Measurements from ENCODE around the gene GINS1. TPM values are rescaled to one million over a fixed set of nuclear protein-coding genes. Genes with fewer than 3 reads are reported as not detected.

GINS1 gene
- total RNA-seq, 1 experiment from 2014 or later = 6.0 TPM

DNA sequence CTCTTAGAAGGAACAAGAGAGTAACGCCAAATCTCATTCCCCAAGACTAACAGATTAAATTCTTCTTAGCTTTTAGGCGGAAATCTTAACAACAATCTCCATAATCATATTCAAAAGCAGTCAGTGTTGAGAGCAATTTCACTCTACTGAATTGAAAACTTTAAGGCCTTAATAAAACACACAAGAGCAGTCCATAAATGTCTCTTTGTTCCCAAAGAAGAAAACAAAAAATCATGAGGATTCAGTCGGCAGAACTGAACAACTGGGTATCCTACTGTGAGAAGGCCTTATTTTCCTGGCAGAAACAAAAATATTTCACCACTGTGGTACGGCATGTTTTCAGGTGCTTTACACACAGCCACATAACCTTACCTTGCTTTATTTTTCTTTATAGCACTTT is 31.2 kb upstream of the GINS1 start:
- H3K27ac Mint-ChIP-seq (ENCODE audit: low read depth, unreplicated experiment) = no peak overlapping the region
- ChIA-PET POLR2A (no interaction called here), CTCF (interaction anchor here (0.7 kb wide), 1 partner anchor 205 kb away, joined by 7 read pairs; no protein-coding TSS in a partner anchor)
- BruUV-seq (replicated peaks) = no TSS peak
- H3K36me3 Mint-ChIP-seq (ENCODE audit: insufficient read depth, unreplicated experiment) = peaks cover 12% of the 10 kb centered on the region
- no peak overlapping the region for H3K4me3 Mint-ChIP-seq (ENCODE audit: unreplicated experiment)
- no peak for DNase-seq (ENCODE audit: unreplicated experiment)
- H3K27me3 Mint-ChIP-seq (ENCODE audit: insufficient read depth, unreplicated experiment) = no peaks in the 10 kb centered on the region
- H3K4me1 Mint-ChIP-seq (ENCODE audit: insufficient read depth, unreplicated experiment) = peaks cover 9% of the 10 kb centered on the region
- intact Hi-C loops (cut with micrococcal nuclease) = no loop called here
- peaks cover 10% of the 10 kb centered on the region for H3K9me3 Mint-ChIP-seq (ENCODE audit: unreplicated experiment)
- no peak for TF ChIP-seq CTCF (IDR thresholded peaks at IDR 0.05; ENCODE audit: unreplicated experiment)

- BruUV-seq (replicated peaks) = no TSS peak
- intact Hi-C loops (cut with micrococcal nuclease) = no loop called here
- Mint-ChIP-seq H3K36me3 (ENCODE audit: insufficient read depth, unreplicated experiment) (peaks cover 14% of the 10 kb centered on the region), H3K9me3 (ENCODE audit: unreplicated experiment) (peaks cover 4% of the 10 kb centered on the region), H3K27ac (ENCODE audit: low read depth, unreplicated experiment) (no peak overlapping the region), H3K4me1 (ENCODE audit: insufficient read depth, unreplicated experiment) (peaks cover 11% of the 10 kb centered on the region), H3K4me3 (ENCODE audit: unreplicated experiment) (no peak overlapping the region), H3K27me3 (ENCODE audit: insufficient read depth, unreplicated experiment) (no peaks in the 10 kb centered on the region)
- ChIA-PET POLR2A (interaction anchor here (1.2 kb wide), 1 partner anchor 191 kb away, joined by 3 read pairs; no protein-coding TSS in a partner anchor), CTCF (no interaction called here)
- TF ChIP-seq CTCF (IDR thresholded peaks at IDR 0.05; ENCODE audit: unreplicated experiment) = no peak
- no peak for DNase-seq (ENCODE audit: unreplicated experiment)
These were observed 30.6 kb upstream of the GINS1 start for GRCh38 chr20:25376886-25377285.

- POLR2A ChIA-PET = no interaction called here
- no TSS peak for BruUV-seq (replicated peaks)
- intact Hi-C loops (cut with micrococcal nuclease) = no loop called here
- H3K9me3 Mint-ChIP-seq (ENCODE audit: unreplicated experiment) = no peaks in the 10 kb centered on the region
- CTCF ChIA-PET = interaction anchor here (0.5 to 0.9 kb wide), 2 partner anchors 21 to 36 kb away, joined by 3 to 4 read pairs; no protein-coding TSS in a partner anchor
- no peak for TF ChIP-seq CTCF (IDR thresholded peaks at IDR 0.05; ENCODE audit: unreplicated experiment)
- peaks cover 18% of the 10 kb centered on the region for H3K36me3 Mint-ChIP-seq (ENCODE audit: insufficient read depth, unreplicated experiment)
- peaks cover 17% of the 10 kb centered on the region for H3K4me1 Mint-ChIP-seq (ENCODE audit: insufficient read depth, unreplicated experiment)
- H3K27ac Mint-ChIP-seq (ENCODE audit: low read depth, unreplicated experiment) = no peak overlapping the region
- H3K4me3 Mint-ChIP-seq (ENCODE audit: unreplicated experiment) = no peak overlapping the region
- DNase-seq (ENCODE audit: unreplicated experiment) = no peak
- no peaks in the 10 kb centered on the region for H3K27me3 Mint-ChIP-seq (ENCODE audit: insufficient read depth, unreplicated experiment)
These were observed 29.1 kb upstream of the GINS1 start for GRCh38 chr20:25378189-25378883.

DNA sequence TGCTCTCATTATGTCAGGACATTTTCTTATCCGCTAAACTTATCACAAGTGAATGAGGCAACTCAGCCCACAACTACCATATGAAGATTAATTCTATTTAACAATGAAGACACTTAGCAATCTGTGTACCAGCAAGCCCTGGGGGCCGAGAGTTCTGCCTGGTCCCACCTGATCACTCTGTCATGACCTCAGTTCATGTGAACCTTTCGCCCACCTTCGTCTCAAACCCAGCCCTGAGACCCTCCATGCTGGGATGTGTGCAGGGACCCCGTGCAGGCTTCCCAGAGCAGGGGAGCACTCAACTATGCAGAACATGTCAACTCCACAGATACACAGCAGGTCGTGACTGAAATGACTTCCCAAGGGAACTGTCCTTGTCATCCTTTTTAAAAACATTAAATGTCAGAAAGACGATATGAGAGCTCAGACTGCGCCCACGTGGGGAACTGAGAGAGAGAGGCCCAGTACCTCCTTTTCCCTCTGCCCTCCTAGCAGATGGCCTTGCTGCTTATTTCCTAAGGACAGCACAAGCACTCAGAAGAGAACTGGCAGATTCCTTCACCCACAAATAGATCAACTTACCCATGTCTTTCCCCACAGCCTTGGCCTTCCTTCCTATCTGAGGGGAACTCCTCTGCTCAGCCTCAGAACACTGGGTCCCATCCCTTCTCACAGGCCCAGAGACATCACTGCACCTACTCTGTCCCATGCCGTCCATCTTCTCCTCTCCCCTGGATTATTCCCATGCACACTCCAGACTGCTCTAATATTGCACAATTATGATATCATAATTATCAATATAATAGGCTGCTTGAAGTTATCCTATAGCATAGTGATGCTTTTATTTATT is 28.4 kb upstream of the GINS1 start:
- POLR2A ChIA-PET = no interaction called here

More for the DNA sequence above, 28.4 kb upstream of the GINS1 start:
- CTCF ChIA-PET = no interaction called here
- H3K36me3 Mint-ChIP-seq (ENCODE audit: insufficient read depth, unreplicated experiment) = peaks cover 18% of the 10 kb centered on the region
- TF ChIP-seq CTCF (IDR thresholded peaks at IDR 0.05; ENCODE audit: unreplicated experiment) = no peak
- no peaks in the 10 kb centered on the region for H3K27me3 Mint-ChIP-seq (ENCODE audit: insufficient read depth, unreplicated experiment)
- no peak overlapping the region for H3K4me3 Mint-ChIP-seq (ENCODE audit: unreplicated experiment)
- peaks cover 17% of the 10 kb centered on the region for H3K4me1 Mint-ChIP-seq (ENCODE audit: insufficient read depth, unreplicated experiment)
- intact Hi-C loops (cut with micrococcal nuclease) = no loop called here
- H3K27ac Mint-ChIP-seq (ENCODE audit: low read depth, unreplicated experiment) = no peak overlapping the region
- BruUV-seq (replicated peaks) = no TSS peak
- no peaks in the 10 kb centered on the region for H3K9me3 Mint-ChIP-seq (ENCODE audit: unreplicated experiment)
- DNase-seq (ENCODE audit: unreplicated experiment) = no peak
